HepG2 (cell line): Measurements from ENCODE around the gene ACER3. TPM values are rescaled to one million over a fixed set of nuclear protein-coding genes. Genes with fewer than 3 reads are reported as not detected.
A peak's percentile ranks its signal among the peaks of the same experiment; 100 is the strongest.

Experiments used
- ATAC-seq: fragments of 200-7000 bp; cut with Tn5 transposase; 3 replicates; pipeline ENCODE4 v1.9.1; 2020; ENCODE audit warnings: mild to moderate bottlenecking, moderate library complexity
- BruUV-seq: library from RNA; stranded (reverse); fragments of 400-500 nt; replicated peaks from 2 replicates; lab custom pipeline; 2021; lab: Mats Ljungman, UMichigan
- CTCF ChIA-PET: fragments of 300-600 bp; formaldehyde crosslinking; extraction: SDS; loops from one replicate; lab custom pipeline; 2021; ENCODE audit warnings: low total read pairs, inconsistent platforms, low intra/inter-chr PET ratio; lab: Yijun Ruan, JAX
- POLR2A ChIA-PET: fragments of 350-600 bp; sonication (Branson Sonifier 250); formaldehyde crosslinking; loops from one replicate; lab custom pipeline; 2020; ENCODE audit warnings: antibody characterized with exemption, inconsistent platforms; lab: Yijun Ruan, JAX
- DNase-seq: peaks from one replicate; pipeline ENCODE4 v3.0.0-alpha.2; 2015; ENCODE audit warnings: low spot score
- FAIRE-seq: peaks from 3 replicates; lab custom pipeline; 2011; peaks lifted over from hg19 to GRCh38; lab: Jason Lieb, UNC
- H2AFZ ChIP-seq: one replicate; pipeline ENCODE4 v1.6.1; 2011; ENCODE audit warnings: low read length, inconsistent platforms
- H3K27ac ChIP-seq: fragments of 300-600 bp; 3 replicates; pipeline ENCODE4 v1.8.0; 2011; ENCODE audit warnings: mixed run types, mild to moderate bottlenecking, mixed read lengths, low read length, inconsistent platforms; ENCODE audit not compliant: insufficient read depth; ENCODE audit errors: extremely low read length
- H3K27me3 ChIP-seq, 2 experiments: fragments of 200-600 bp in 1 of 2; 2 replicates in 1 of 2; 3 replicates in 1 of 2; pipeline versions ENCODE4 v1.6.0 to v1.8.0; 2011; ENCODE audit warnings: low read length in 2 of 2, mild to moderate bottlenecking in 2 of 2, moderate library complexity in 2 of 2, inconsistent platforms in 1 of 2; ENCODE audit not compliant: insufficient read depth in 2 of 2, control insufficient read depth in 1 of 2
- H3K36me3 ChIP-seq, 2 experiments: fragments of 200-600 bp in 1 of 2; replicated peaks in 1 of 2; 2 replicates in 1 of 2; 3 replicates in 1 of 2; pipeline versions ENCODE4 v1.5.1 to v1.8.0; 2011; ENCODE audit warnings: low read length in 2 of 2, inconsistent platforms in 1 of 2; ENCODE audit not compliant: insufficient read depth in 2 of 2, control insufficient read depth in 1 of 2
- H3K4me1 ChIP-seq: 2 replicates; pipeline ENCODE4 v1.5.1; 2012; ENCODE audit warnings: low read length, inconsistent platforms; ENCODE audit not compliant: insufficient read depth
- H3K4me2 ChIP-seq: 2 replicates; pipeline ENCODE4 v1.6.0; 2011; ENCODE audit warnings: low read depth, low read length, inconsistent platforms
- H3K4me3 ChIP-seq, 3 experiments: fragments of 200-600 bp in 1 of 3; sonication (generic), shearing (Covaris generic) in 1 of 3; replicated peaks in 1 of 3; 2 replicates each; pipeline ENCODE4 v1.5.1; 2011 to 2016; ENCODE audit warnings: low read length in 3 of 3, inconsistent platforms in 2 of 3, low read depth in 2 of 3, mild to moderate bottlenecking in 2 of 3, control low read depth in 1 of 3, mixed read lengths in 1 of 3; ENCODE audit not compliant: insufficient read depth in 1 of 3
- H3K79me2 ChIP-seq: one replicate; pipeline ENCODE4 v1.6.1; 2011; ENCODE audit warnings: low read length, inconsistent platforms; ENCODE audit not compliant: insufficient read depth
- H3K9ac ChIP-seq: 2 replicates; pipeline ENCODE4 v1.6.0; 2011; ENCODE audit warnings: mild to moderate bottlenecking, low read depth, low read length, inconsistent platforms; ENCODE audit not compliant: insufficient read depth
- H3K9me3 ChIP-seq: 2 replicates; pipeline ENCODE4 v1.5.1; 2012; ENCODE audit warnings: mild to moderate bottlenecking, low read length
- H4K20me1 ChIP-seq: 2 replicates; pipeline ENCODE4 v1.6.0; 2011; ENCODE audit warnings: inconsistent platforms, mild to moderate bottlenecking, low read length, moderate library complexity; ENCODE audit not compliant: insufficient read depth
- CC2D1A ChIP-seq: sonication (generic); formaldehyde crosslinking; IDR thresholded peaks from 2 replicates; pipeline ENCODE4 v1.8.1; 2023; ENCODE audit warnings: mild to moderate bottlenecking, missing genetic modification reagents
- KAT7 ChIP-seq: IDR thresholded peaks from 2 replicates; pipeline ENCODE4 v1.6.1; 2018; ENCODE audit warnings: borderline replicate concordance, missing compliant biosample characterization
- NFE2 ChIP-seq: sonication (generic); formaldehyde crosslinking; IDR thresholded peaks from 2 replicates; pipeline ENCODE4 v1.4.0; 2020; ENCODE audit warnings: missing genetic modification reagents
- PHF21A ChIP-seq: sonication (generic); formaldehyde crosslinking; IDR thresholded peaks from 2 replicates; pipeline ENCODE4 v1.5.0; 2020; ENCODE audit warnings: mild to moderate bottlenecking, missing genetic modification reagents
- PLSCR1 ChIP-seq: sonication (generic); formaldehyde crosslinking; IDR thresholded peaks from 2 replicates; pipeline ENCODE4 v1.5.0; 2020; ENCODE audit warnings: missing genetic modification reagents, mild to moderate bottlenecking, borderline replicate concordance
- RAD51 ChIP-seq: fragments of 450-650 bp; IDR thresholded peaks from 2 replicates; pipeline ENCODE4 v1.6.1; 2016; ENCODE audit warnings: borderline replicate concordance
- ZNF674 ChIP-seq: sonication (generic); formaldehyde crosslinking; IDR thresholded peaks from 2 replicates; pipeline ENCODE4 v1.5.0; 2020; ENCODE audit warnings: low read depth, mild to moderate bottlenecking, missing genetic modification reagents
- ZNF703 ChIP-seq: sonication (generic); formaldehyde crosslinking; IDR thresholded peaks from 2 replicates; pipeline ENCODE4 v1.5.1; 2020; ENCODE audit warnings: missing genetic modification reagents, mild to moderate bottlenecking, moderate library complexity, borderline replicate concordance
- ZNF704 ChIP-seq: sonication (generic); formaldehyde crosslinking; IDR thresholded peaks from 2 replicates; pipeline ENCODE4 v1.8.1; 2023; ENCODE audit warnings: mild to moderate bottlenecking, inconsistent platforms, moderate library complexity, missing genetic modification reagents, borderline replicate concordance
- ZNF713 ChIP-seq: sonication (generic); formaldehyde crosslinking; IDR thresholded peaks from 2 replicates; pipeline ENCODE4 v1.4.0; 2020; ENCODE audit warnings: mild to moderate bottlenecking, missing genetic modification reagents
- ZNF770 ChIP-seq: sonication (generic); formaldehyde crosslinking; IDR thresholded peaks from 2 replicates; pipeline ENCODE4 v1.5.0; 2020; ENCODE audit warnings: mild to moderate bottlenecking, missing genetic modification reagents
- WGBS: methylation state at CpG from one replicate; pipeline ENCODE4 v1.1.6; 2017; ENCODE audit warnings: low lambda C conversion rate; 5-methylcytosine and 5-hydroxymethylcytosine counted together
- in situ Hi-C: cut with HindIII; loops from 2 replicates; pipeline ENCODE4 v1.10.0; 2017; ENCODE audit warnings: low pct_unique_long_range_greater_than_20kb; ENCODE audit not compliant: extremely low pct_ligation_motif_present
- intact Hi-C: fragments of 100-400 bp; cut with micrococcal nuclease; formaldehyde crosslinking; loops from one replicate; pipeline ENCODE4 v1.10.0; 2022; ENCODE audit not compliant: unreplicated experiment
- polyA plus RNA-seq, 8 experiments: library from polyadenylated mRNA; depleted of rRNA in 3 of 8; stranded (reverse) in 7 of 8; unstranded in 1 of 8; fragments of >200 nt; fragmentation: Illumina TruSeq in 4 of 8; extraction: Trizol in 4 of 8; gene quantifications; 2 replicates each; pipeline versions ENCODE4 v1.2.1 to v1.2.3, GENCODE V29; 2011 to 2016; ENCODE audit warnings: low read depth in 4 of 8, missing spikeins in 1 of 8, mixed read lengths in 1 of 8; ENCODE audit not compliant: insufficient read depth in 1 of 8
- total RNA-seq, 5 experiments: library from RNA; depleted of rRNA; stranded (reverse); fragments of >200 nt; fragmentation: Illumina TruSeq; extraction: Trizol; gene quantifications; 2 replicates each; pipeline ENCODE4 v1.2.3, GENCODE V29; 2016; ENCODE audit warnings: low read depth in 1 of 5

ACER3 gene
- total and polyA plus RNA-seq, 2 of the 13 experiments (the other 11 are each of a cell fraction or from before 2014, with no cell fraction given), result 6.0 to 9.8 TPM

GRCh38 chr11:77057938-77058474 lies 197.3 kb downstream of the ACER3 start (continued):
- no peak for TF ChIP-seq PLSCR1
- no peak for TF ChIP-seq KAT7
- TF ChIP-seq NFE2 (CRISPR knock-in tag), result no peak
- no peak for TF ChIP-seq ZNF713 (CRISPR knock-in tag)
- TF ChIP-seq CC2D1A (CRISPR knock-in tag), result no peak
- TF ChIP-seq ZNF704 (CRISPR knock-in tag), result no peak
- no peak for TF ChIP-seq ZNF703 (CRISPR knock-in tag)
- no peak for TF ChIP-seq PHF21A (CRISPR knock-in tag)

GRCh38 chr11:77058900-77059299 lies 198.2 kb downstream of the ACER3 start:
- Histone ChIP-seq H4K20me1 (no peaks in the 10 kb centered on the region), H2AFZ (no peak overlapping the region), H3K27ac (no peak overlapping the region), H3K36me3 (no peaks in the 10 kb centered on the region), H3K4me2 (no peak overlapping the region), H3K4me3 (no peak overlapping the region), H3K79me2 (no peaks in the 10 kb centered on the region), H3K9ac (no peak overlapping the region), H3K9me3 (peaks cover 27% of the 10 kb centered on the region), H3K4me1 (peaks cover 18% of the 10 kb centered on the region), H3K27me3 (peaks cover 0 to 4% of the 10 kb centered on the region in 2 experiments; a peak in 1 of 5 replicates)
- no peak for DNase-seq
- no TSS peak for BruUV-seq
- 37% methylated on average over 2 of the region's 2 CpGs for WGBS
- FAIRE-seq, result no peak
- TF ChIP-seq ZNF770 (CRISPR knock-in tag), result peak; percentile 33; the same call in 1 of the 2 replicates
- TF ChIP-seq ZNF674, result no peak
- TF ChIP-seq RAD51, result peak; percentile 49; the same call in 1 of the 2 replicates
- ChIA-PET POLR2A (no interaction called here), CTCF (no interaction called here)
- intact Hi-C loops (no loop called here), in situ Hi-C loops (no loop called here)
- no peak for ATAC-seq
